Stromal cell of bone marrow (primary cell): ENCODE results near the gene GRIK1.

Source experiments
- DNase-seq: peaks from one replicate; pipeline ENCODE4 v3.0.0-alpha.2; 2012; ENCODE audit warnings: low read depth

Gene GRIK1

GRCh38 chr21:29827647-29828046, 112.1 kb downstream of the GRIK1 start:
- DNase-seq: no peak

- peak; percentile 6 for DNase-seq
These were observed 112.6 kb downstream of the GRIK1 start for GRCh38 chr21:29827236-29827635.

GRCh38 chr21:29826386-29826785, 113.4 kb downstream of the GRIK1 start:
- DNase-seq: no peak

GRCh38 chr21:29825936-29826335, 113.9 kb downstream of the GRIK1 start:
- DNase-seq: no peak

GRCh38 chr21:29825345-29825744, 114.5 kb downstream of the GRIK1 start:
- DNase-seq: no peak

GRCh38 chr21:29822064-29822463, 117.7 kb downstream of the GRIK1 start:
- DNase-seq: no peak

GRCh38 chr21:29821230-29821629, 118.6 kb downstream of the GRIK1 start:
- DNase-seq: no peak

- DNase-seq: no peak
These were observed 120.0 kb downstream of the GRIK1 start for GRCh38 chr21:29819675-29820326.

GRCh38 chr21:29818383-29818921, 121.3 kb downstream of the GRIK1 start:
- no peak for DNase-seq

- DNase-seq: no peak
These were observed 122.3 kb downstream of the GRIK1 start for GRCh38 chr21:29817450-29817849.

- DNase-seq: no peak
These were observed 126.8 kb downstream of the GRIK1 start for GRCh38 chr21:29812947-29813346.

GRCh38 chr21:29810871-29811270, 128.9 kb downstream of the GRIK1 start:
- DNase-seq: no peak

GRCh38 chr21:29808153-29808552, 131.6 kb downstream of the GRIK1 start:
- no peak for DNase-seq

GRCh38 chr21:29805105-29805504, 134.7 kb downstream of the GRIK1 start:
- DNase-seq: no peak

GRCh38 chr21:29803191-29803590, 136.6 kb downstream of the GRIK1 start:
- no peak for DNase-seq

GRCh38 chr21:29801122-29801521, 138.7 kb downstream of the GRIK1 start:
- no peak for DNase-seq

- no peak for DNase-seq
These were observed 139.7 kb downstream of the GRIK1 start for GRCh38 chr21:29800056-29800455.

- DNase-seq: no peak
These were observed 141.0 kb downstream of the GRIK1 start for GRCh38 chr21:29798840-29799239.

- DNase-seq: no peak
These were observed 142.6 kb downstream of the GRIK1 start for GRCh38 chr21:29797155-29797554.

- no peak for DNase-seq
These were observed 146.1 kb downstream of the GRIK1 start for GRCh38 chr21:29793712-29794111.

- no peak for DNase-seq
These were observed 150.4 kb downstream of the GRIK1 start for GRCh38 chr21:29789393-29789792.

- no peak for DNase-seq
These were observed 151.0 kb downstream of the GRIK1 start for GRCh38 chr21:29788752-29789151.

- DNase-seq: no peak
These were observed 152.4 kb downstream of the GRIK1 start for GRCh38 chr21:29787361-29787909.
